Activated B cell treated with CpG ODN at 0.5 μM for 24 hours (primary cell): ENCODE data around the gene CRKL. TPM values are rescaled to one million over a fixed set of nuclear protein-coding genes. Genes with fewer than 3 reads are reported as not detected.
A peak's percentile ranks its signal among the peaks of the same experiment; 100 is the strongest.
"Not testable (repeated sequence)": the region's sequence is repeated elsewhere in the genome, so short reads cannot be mapped to it uniquely, and the experiment has no call there.

Source experiments
- ATAC-seq: fragments of 200-7000 bp; cut with Tn5 transposase; one replicate; pipeline ENCODE4 v1.10.0; 2021; ENCODE audit warnings: low read depth, mild to moderate bottlenecking, moderate library complexity
- CTCF ChIA-PET: fragments of 350-600 bp; sonication (Branson Sonifier 250); formaldehyde crosslinking; loops from one replicate; lab custom pipeline; 2021; ENCODE audit warnings: antibody characterized with exemption; lab: Charles Lee
- POLR2A ChIA-PET: fragments of 350-600 bp; sonication (Branson Sonifier 250); formaldehyde crosslinking; loops from one replicate; lab custom pipeline; 2021; ENCODE audit warnings: antibody characterized with exemption; lab: Charles Lee
- DNase-seq: peaks from one replicate; pipeline ENCODE4 v3.0.0; 2022
- H3K27ac Mint-ChIP-seq: one replicate; pipeline ENCODE4 v1.8.0; 2020; ENCODE audit warnings: mixed read lengths
- H3K27me3 Mint-ChIP-seq: one replicate; pipeline ENCODE4 v1.8.0; 2021; ENCODE audit warnings: mixed read lengths
- H3K36me3 Mint-ChIP-seq: one replicate; pipeline ENCODE4 v1.8.0; 2021; ENCODE audit warnings: low read depth, mixed read lengths
- H3K4me1 Mint-ChIP-seq: one replicate; pipeline ENCODE4 v1.8.0; 2021; ENCODE audit warnings: mixed read lengths
- H3K4me3 Mint-ChIP-seq: one replicate; pipeline ENCODE4 v1.8.0; 2020; ENCODE audit warnings: mild to moderate bottlenecking, mixed read lengths
- H3K9me3 Mint-ChIP-seq: one replicate; pipeline ENCODE4 v1.8.0; 2020; ENCODE audit warnings: mixed read lengths
- intact Hi-C: fragments of 100-400 bp; cut with micrococcal nuclease; formaldehyde crosslinking; loops from one replicate; pipeline ENCODE4 v1.15.1; 2024
- total RNA-seq: library from RNA; stranded (reverse); gene quantifications from 2 replicates; pipeline ENCODE4 v1.2.3, GENCODE V29; 2022
- TF ChIP-seq, protein P1 (sequence below): fragments of 200-600 bp; IDR thresholded peaks from one replicate; pipeline ENCODE4 v1.8.0; 2022; ENCODE audit warnings: antibody characterized with exemption, mild to moderate bottlenecking

CRKL gene
- total RNA-seq, 1 donor from 2014 or later: 55.7 TPM

- ChIA-PET POLR2A (no interaction called here), CTCF (no interaction called here)
- no peak overlapping the region for H3K27ac Mint-ChIP-seq
- intact Hi-C loops: no loop called here
- H3K27me3 Mint-ChIP-seq: no peaks in the 10 kb centered on the region
- peaks cover 54% of the 10 kb centered on the region for H3K4me1 Mint-ChIP-seq
- H3K36me3 Mint-ChIP-seq: peaks cover 28% of the 10 kb centered on the region
- DNase-seq (no peak), ATAC-seq (no peak)
- no peaks in the 10 kb centered on the region for H3K9me3 Mint-ChIP-seq
- H3K4me3 Mint-ChIP-seq: no peak overlapping the region
- TF ChIP-seq, protein P1, sequence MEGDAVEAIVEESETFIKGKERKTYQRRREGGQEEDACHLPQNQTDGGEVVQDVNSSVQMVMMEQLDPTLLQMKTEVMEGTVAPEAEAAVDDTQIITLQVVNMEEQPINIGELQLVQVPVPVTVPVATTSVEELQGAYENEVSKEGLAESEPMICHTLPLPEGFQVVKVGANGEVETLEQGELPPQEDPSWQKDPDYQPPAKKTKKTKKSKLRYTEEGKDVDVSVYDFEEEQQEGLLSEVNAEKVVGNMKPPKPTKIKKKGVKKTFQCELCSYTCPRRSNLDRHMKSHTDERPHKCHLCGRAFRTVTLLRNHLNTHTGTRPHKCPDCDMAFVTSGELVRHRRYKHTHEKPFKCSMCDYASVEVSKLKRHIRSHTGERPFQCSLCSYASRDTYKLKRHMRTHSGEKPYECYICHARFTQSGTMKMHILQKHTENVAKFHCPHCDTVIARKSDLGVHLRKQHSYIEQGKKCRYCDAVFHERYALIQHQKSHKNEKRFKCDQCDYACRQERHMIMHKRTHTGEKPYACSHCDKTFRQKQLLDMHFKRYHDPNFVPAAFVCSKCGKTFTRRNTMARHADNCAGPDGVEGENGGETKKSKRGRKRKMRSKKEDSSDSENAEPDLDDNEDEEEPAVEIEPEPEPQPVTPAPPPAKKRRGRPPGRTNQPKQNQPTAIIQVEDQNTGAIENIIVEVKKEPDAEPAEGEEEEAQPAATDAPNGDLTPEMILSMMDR: no peak
Observed at GRCh38 chr22:20931126-20931654, 14.0 kb downstream of the CRKL start.

- Mint-ChIP-seq H3K4me3 (no peak overlapping the region), H3K27ac (no peak overlapping the region), H3K27me3 (no peaks in the 10 kb centered on the region), H3K4me1 (peaks cover 59% of the 10 kb centered on the region), H3K36me3 (peaks cover 44% of the 10 kb centered on the region), H3K9me3 (no peaks in the 10 kb centered on the region)
- ATAC-seq (no peak), DNase-seq (no peak)
- TF ChIP-seq, protein P1: no peak
- CTCF ChIA-PET: no interaction called here
- intact Hi-C loops: no loop called here
- POLR2A ChIA-PET: interaction anchor here (0.6 kb wide), 1 partner anchor 11 kb away, joined by 3 read pairs; no protein-coding TSS in a partner anchor
Observed at GRCh38 chr22:20933910-20934309, 16.7 kb downstream of the CRKL start.

GRCh38 chr22:20935049-20935448 lies 17.8 kb downstream of the CRKL start:
- H3K4me3 Mint-ChIP-seq, H3K27me3 Mint-ChIP-seq, intact Hi-C loops, H3K27ac Mint-ChIP-seq, CTCF ChIA-PET, DNase-seq, H3K9me3 Mint-ChIP-seq, ATAC-seq: not testable (repeated sequence)
- peaks cover 46% of the 10 kb centered on the region for H3K36me3 Mint-ChIP-seq
- POLR2A ChIA-PET: interaction anchor here (0.7 kb wide), 1 partner anchor 1455 kb away, joined by 7 read pairs; the partner anchor contains the start of gene CDC45
- H3K4me1 Mint-ChIP-seq: peaks cover 61% of the 10 kb centered on the region

GRCh38 chr22:20935780-20936539 lies 18.8 kb downstream of the CRKL start:
- POLR2A ChIA-PET, H3K27me3 Mint-ChIP-seq, CTCF ChIA-PET, intact Hi-C loops, H3K27ac Mint-ChIP-seq, ATAC-seq, DNase-seq, H3K9me3 Mint-ChIP-seq, H3K4me3 Mint-ChIP-seq: not testable (repeated sequence)
- H3K4me1 Mint-ChIP-seq: peaks cover 66% of the 10 kb centered on the region
- peaks cover 55% of the 10 kb centered on the region for H3K36me3 Mint-ChIP-seq

- H3K4me3 Mint-ChIP-seq: peak overlapping the region; percentile 12
- intact Hi-C loops: no loop called here
- ChIA-PET CTCF (interaction anchor here (0.8 kb wide), 1 partner anchor 143 kb away, joined by 5 read pairs; no protein-coding TSS in a partner anchor), POLR2A (no interaction called here)
- TF ChIP-seq, protein P1: no peak
- DNase-seq (no peak), ATAC-seq (no peak)
- no peaks in the 10 kb centered on the region for H3K9me3 Mint-ChIP-seq
- H3K27me3 Mint-ChIP-seq: no peaks in the 10 kb centered on the region
- H3K27ac Mint-ChIP-seq: peak overlapping the region; percentile 7
- H3K36me3 Mint-ChIP-seq: peaks cover 58% of the 10 kb centered on the region
- H3K4me1 Mint-ChIP-seq: peaks cover 67% of the 10 kb centered on the region
Observed at GRCh38 chr22:20937031-20937793, 20.0 kb downstream of the CRKL start.
